GM23248 (cell line): ENCODE results near the gene SLC37A1. TPM values are rescaled to one million over a fixed set of nuclear protein-coding genes. Genes with fewer than 3 reads are reported as not detected.

Source experiments
- DNase-seq: peaks from one replicate; pipeline ENCODE4 v3.0.0-alpha.2; 2015
- H2AFZ ChIP-seq: fragments of 200-600 bp; sonication (generic); 2 replicates; pipeline ENCODE4 v1.6.1; 2016; ENCODE audit warnings: antibody characterized with exemption
- H3F3A ChIP-seq: fragments of 200-600 bp; sonication (generic); 2 replicates; pipeline ENCODE4 v1.6.1; 2016; ENCODE audit warnings: mild to moderate bottlenecking, antibody characterized with exemption, mixed run types; ENCODE audit not compliant: insufficient read depth
- H3K27ac ChIP-seq: fragments of 200-600 bp; sonication (generic); 2 replicates; pipeline ENCODE4 v1.5.1; 2016; ENCODE audit warnings: mild to moderate bottlenecking
- H3K27me3 ChIP-seq: fragments of 200-600 bp; sonication (generic); replicated peaks from 2 replicates; pipeline ENCODE4 v1.6.1; 2016; ENCODE audit warnings: mild to moderate bottlenecking; ENCODE audit not compliant: insufficient read depth
- H3K36me3 ChIP-seq: fragments of 200-600 bp; sonication (generic); 2 replicates; pipeline ENCODE4 v1.6.1; 2016; ENCODE audit warnings: low read depth, mild to moderate bottlenecking
- H3K4me1 ChIP-seq: fragments of 200-600 bp; sonication (generic); 2 replicates; pipeline ENCODE4 v1.6.1; 2016; ENCODE audit warnings: mild to moderate bottlenecking; ENCODE audit not compliant: insufficient read depth
- H3K4me2 ChIP-seq: fragments of 200-600 bp; sonication (generic); one replicate; pipeline ENCODE4 v1.6.1; 2016; ENCODE audit warnings: mild to moderate bottlenecking; ENCODE audit not compliant: unreplicated experiment
- H3K4me3 ChIP-seq: fragments of 200-600 bp; sonication (generic); 2 replicates; pipeline ENCODE4 v1.5.1; 2016; ENCODE audit warnings: mild to moderate bottlenecking
- H3K79me2 ChIP-seq: fragments of 200-600 bp; sonication (generic); 2 replicates; pipeline ENCODE4 v1.6.1; 2016; ENCODE audit warnings: mild to moderate bottlenecking; ENCODE audit not compliant: insufficient read depth
- H3K9ac ChIP-seq: fragments of 200-600 bp; sonication (generic); 2 replicates; pipeline ENCODE4 v1.6.1; 2016; ENCODE audit warnings: mild to moderate bottlenecking
- H3K9me2 ChIP-seq: fragments of 200-600 bp; sonication (generic); 2 replicates; pipeline ENCODE4 v1.6.1; 2016; ENCODE audit warnings: mixed run types, mild to moderate bottlenecking, moderate library complexity; ENCODE audit not compliant: insufficient read depth
- H3K9me3 ChIP-seq: fragments of 200-600 bp; sonication (generic); one replicate; pipeline ENCODE4 v1.6.1; 2017; ENCODE audit warnings: low read depth
- H4K20me1 ChIP-seq: fragments of 200-600 bp; sonication (generic); 2 replicates; pipeline ENCODE4 v1.6.0; 2016; ENCODE audit not compliant: insufficient read depth
- EZH2 ChIP-seq: fragments of 200-600 bp; sonication (generic); IDR thresholded peaks from 2 replicates; pipeline ENCODE4 v1.6.1; 2018; ENCODE audit warnings: antibody characterized with exemption, mild to moderate bottlenecking; ENCODE audit not compliant: insufficient read depth, poor library complexity, severe bottlenecking
- EZH2phosphoT487 ChIP-seq: fragments of 200-600 bp; sonication (generic); IDR thresholded peaks from 2 replicates; pipeline ENCODE4 v1.6.1; 2018; ENCODE audit warnings: antibody characterized with exemption, moderate library complexity, mild to moderate bottlenecking, low read depth; ENCODE audit not compliant: insufficient read depth
- WGBS, 2 experiments: methylation state at CpG; one replicate each; pipeline ENCODE4 v1.1.6; 2015 to 2017; ENCODE audit warnings: low lambda C conversion rate in 2 of 2, low coverage in 1 of 2; ENCODE audit errors: missing lambda C conversion rate in 2 of 2; 5-methylcytosine and 5-hydroxymethylcytosine counted together
- in situ Hi-C: fragments of 300-500 bp; cut with MboI; formaldehyde crosslinking; loops from 2 replicates; pipeline ENCODE4 v1.15.0; 2020
- polyA plus RNA-seq: library from polyadenylated mRNA; unstranded; fragments of >200 nt; fragmentation: Nextera tagmentation; extraction: Ambion mirVana; gene quantifications from 2 replicates; pipeline ENCODE4 v1.2.1, GENCODE V29; 2016
- total RNA-seq: library from RNA; depleted of rRNA; stranded (reverse); fragments of >200 nt; shearing (Covaris generic); gene quantifications from 2 replicates; pipeline ENCODE4 v1.2.3, GENCODE V29; 2014; rRNA removed

SLC37A1 gene
- total and polyA plus RNA-seq, 2 experiments from 2014 or later = not detected

GRCh38 chr21:42629933-42630589, 116.4 kb downstream of the SLC37A1 start:
- no peak overlapping the region for H3K9ac ChIP-seq
- peaks cover 3% of the 10 kb centered on the region; the same call in 1 of the 2 replicates for H3F3A ChIP-seq
- H2AFZ ChIP-seq = no peak overlapping the region
- no peak overlapping the region for H3K4me3 ChIP-seq
- no peaks in the 10 kb centered on the region for H3K9me3 ChIP-seq
- no peak overlapping the region for H3K4me2 ChIP-seq
- in situ Hi-C loops = loop anchor here (5.0 kb wide), 1 partner anchor 53 kb away; no protein-coding TSS in a partner anchor
- no peaks in the 10 kb centered on the region for H3K36me3 ChIP-seq
- no peaks in the 10 kb centered on the region for H3K79me2 ChIP-seq
- TF ChIP-seq EZH2phosphoT487 = no peak
- H3K4me1 ChIP-seq = no peaks in the 10 kb centered on the region
- no peaks in the 10 kb centered on the region for H4K20me1 ChIP-seq
- peaks cover 51% of the 10 kb centered on the region for H3K27me3 ChIP-seq
- 58 to 64% methylated on average over 9 of the region's 9 CpGs for WGBS, 2 experiments
- no peak overlapping the region for H3K27ac ChIP-seq
- no peak for DNase-seq
- no peaks in the 10 kb centered on the region for H3K9me2 ChIP-seq

GRCh38 chr21:42630626-42631025, 117.0 kb downstream of the SLC37A1 start:
- Histone ChIP-seq H3F3A (peaks cover 8% of the 10 kb centered on the region), H3K4me2 (no peak overlapping the region), H2AFZ (no peak overlapping the region), H3K4me1 (peaks cover under 1% of the 10 kb centered on the region; the same call in 1 of the 2 replicates), H3K27me3 (peaks cover 46% of the 10 kb centered on the region), H3K9ac (no peak overlapping the region), H3K4me3 (no peak overlapping the region), H3K79me2 (no peaks in the 10 kb centered on the region), H3K36me3 (no peaks in the 10 kb centered on the region), H3K9me2 (no peaks in the 10 kb centered on the region), H3K27ac (no peak overlapping the region), H4K20me1 (no peaks in the 10 kb centered on the region), H3K9me3 (no peaks in the 10 kb centered on the region)
- DNase-seq = peak; percentile 17
- 32 to 36% methylated on average over 9 of the region's 9 CpGs for WGBS, 2 experiments
- no peak for TF ChIP-seq EZH2phosphoT487
- TF ChIP-seq EZH2 = no peak
- in situ Hi-C loops = no loop called here

Other genes starting within 250 kb of the SLC37A1 start
- gene TFF3, start 198.4 kb upstream of the SLC37A1 start, total RNA-seq = not detected in 2 replicates
- not detected in 2 replicates for gene TFF3, start 198.4 kb upstream of the SLC37A1 start, polyA plus RNA-seq
- gene TFF2, start 162.9 kb upstream of the SLC37A1 start, total RNA-seq = not detected in 2 replicates
- not detected in 2 replicates for gene TFF2, start 162.9 kb upstream of the SLC37A1 start, polyA plus RNA-seq
- gene TFF1, start 147.3 kb upstream of the SLC37A1 start, total RNA-seq = not detected in 2 replicates
- not detected in 2 replicates for gene TFF1, start 147.3 kb upstream of the SLC37A1 start, polyA plus RNA-seq
- gene TMPRSS3, start 117.8 kb upstream of the SLC37A1 start, total RNA-seq = not detected in 2 replicates
- gene TMPRSS3, start 117.8 kb upstream of the SLC37A1 start, polyA plus RNA-seq = not detected in 2 replicates
- not detected in 2 replicates for gene UBASH3A, start 110.0 kb upstream of the SLC37A1 start, total RNA-seq
- not detected in 2 replicates for gene UBASH3A, start 110.0 kb upstream of the SLC37A1 start, polyA plus RNA-seq
- 0.32 TPM in 1 of 2 replicates, not detected in the other for gene RSPH1, start 17.6 kb upstream of the SLC37A1 start, total RNA-seq
- 0.14 TPM in 1 of 2 replicates, not detected in the other for gene RSPH1, start 17.6 kb upstream of the SLC37A1 start, polyA plus RNA-seq
- not detected in 2 replicates for gene PDE9A, start 139.8 kb downstream of the SLC37A1 start, total RNA-seq
- gene PDE9A, start 139.8 kb downstream of the SLC37A1 start, polyA plus RNA-seq = not detected in 2 replicates